IPS-15b (cell line): Measurements from ENCODE around the gene ZNF212.

Experiments
- H3K27me3 ChIP-seq: one replicate; pipeline ENCODE4 v1.6.1; 2013; ENCODE audit warnings: low read length; ENCODE audit not compliant: control insufficient read depth, insufficient read depth
- H3K36me3 ChIP-seq: one replicate; pipeline ENCODE4 v1.6.1; 2013; ENCODE audit warnings: low read length; ENCODE audit not compliant: control insufficient read depth, insufficient read depth
- H3K4me1 ChIP-seq: one replicate; pipeline ENCODE4 v1.6.1; 2013; ENCODE audit warnings: mild to moderate bottlenecking, low read length; ENCODE audit not compliant: control insufficient read depth, insufficient read depth
- H3K4me3 ChIP-seq: one replicate; pipeline ENCODE4 v1.5.1; 2013; ENCODE audit warnings: low read depth, low read length
- H3K9ac ChIP-seq: one replicate; pipeline ENCODE4 v1.6.1; 2013; ENCODE audit warnings: low read depth, mild to moderate bottlenecking, low read length
- H3K9me3 ChIP-seq: one replicate; pipeline ENCODE4 v1.6.1; 2013; ENCODE audit warnings: mild to moderate bottlenecking, low read length; ENCODE audit not compliant: control insufficient read depth, insufficient read depth

ZNF212 gene

GRCh38 chr7:149239345-149240143 lies at the start of gene ZNF212:
Gene ZNF212 (plus strand): TSS chr7:149239651. CDS start chr7:149239779, 128 bp downstream.
- H3K36me3 ChIP-seq: no peaks in the 10 kb centered on the region
- peak within 1 kb of the TSS; percentile 95 for H3K9ac ChIP-seq
- H3K4me3 ChIP-seq: peak within 1 kb of the TSS; percentile 97
- H3K4me1 ChIP-seq: peaks cover 5% of the 10 kb centered on the region
- peaks cover 13% of the 10 kb centered on the region for H3K27me3 ChIP-seq
- H3K9me3 ChIP-seq: no peaks in the 10 kb centered on the region

GRCh38 chr7:149191851-149192250 lies 47.6 kb upstream of the ZNF212 start:
- H3K9me3 ChIP-seq: no peaks in the 10 kb centered on the region
- no peak overlapping the region for H3K4me3 ChIP-seq
- no peaks in the 10 kb centered on the region for H3K4me1 ChIP-seq
- H3K27me3 ChIP-seq: no peaks in the 10 kb centered on the region
- no peak overlapping the region for H3K9ac ChIP-seq
- no peaks in the 10 kb centered on the region for H3K36me3 ChIP-seq

GRCh38 chr7:149194799-149195179 lies 44.7 kb upstream of the ZNF212 start:
- Histone ChIP-seq H3K27me3 (no peaks in the 10 kb centered on the region), H3K9ac (no peak overlapping the region), H3K4me1 (no peaks in the 10 kb centered on the region), H3K4me3 (peak overlapping the region; percentile 87), H3K36me3 (peaks cover 16% of the 10 kb centered on the region), H3K9me3 (no peaks in the 10 kb centered on the region)

- H3K4me1 ChIP-seq: no peaks in the 10 kb centered on the region
Measured at GRCh38 chr7:149195180-149196150, 44.0 kb upstream of the ZNF212 start, which contains the start of gene ZNF282. Gene ZNF282 (plus strand): TSS chr7:149195546. CDS start chr7:149195590, 44 bp downstream.

GRCh38 chr7:149196151-149196704 lies 43.2 kb upstream of the ZNF212 start:
- H3K27me3 ChIP-seq: no peaks in the 10 kb centered on the region
- H3K4me3 ChIP-seq: peak overlapping the region; percentile 87
- no peaks in the 10 kb centered on the region for H3K4me1 ChIP-seq
- no peaks in the 10 kb centered on the region for H3K9me3 ChIP-seq
- peaks cover 28% of the 10 kb centered on the region for H3K36me3 ChIP-seq
- H3K9ac ChIP-seq: peak overlapping the region; percentile 87

More at GRCh38 chr7:149195180-149196150, 44.0 kb upstream of the ZNF212 start, which contains the start of gene ZNF282:
- Histone ChIP-seq H3K36me3 (peaks cover 21% of the 10 kb centered on the region), H3K4me3 (peak within 1 kb of the TSS; percentile 87), H3K27me3 (no peaks in the 10 kb centered on the region), H3K9ac (peak within 1 kb of the TSS; percentile 87), H3K9me3 (no peaks in the 10 kb centered on the region)

GRCh38 chr7:149196705-149197171 lies 42.7 kb upstream of the ZNF212 start:
- Histone ChIP-seq H3K9ac (peak overlapping the region; percentile 87), H3K9me3 (no peaks in the 10 kb centered on the region), H3K27me3 (no peaks in the 10 kb centered on the region), H3K4me3 (peak overlapping the region; percentile 87), H3K36me3 (peaks cover 31% of the 10 kb centered on the region), H3K4me1 (no peaks in the 10 kb centered on the region)

- H3K36me3 ChIP-seq: peaks cover 33% of the 10 kb centered on the region
- H3K4me3 ChIP-seq: no peak overlapping the region
- H3K27me3 ChIP-seq: no peaks in the 10 kb centered on the region
- H3K9me3 ChIP-seq: no peaks in the 10 kb centered on the region
- no peak overlapping the region for H3K9ac ChIP-seq
- no peaks in the 10 kb centered on the region for H3K4me1 ChIP-seq
Measured at GRCh38 chr7:149197675-149198074, 41.8 kb upstream of the ZNF212 start.

- peaks cover 39% of the 10 kb centered on the region for H3K36me3 ChIP-seq
- H3K27me3 ChIP-seq: no peaks in the 10 kb centered on the region
Measured at GRCh38 chr7:149198161-149198816, 41.2 kb upstream of the ZNF212 start.

GRCh38 chr7:149199234-149199995 lies 40.0 kb upstream of the ZNF212 start:
- Histone ChIP-seq H3K4me1 (no peaks in the 10 kb centered on the region), H3K4me3 (no peak overlapping the region), H3K9ac (no peak overlapping the region), H3K9me3 (no peaks in the 10 kb centered on the region), H3K27me3 (no peaks in the 10 kb centered on the region), H3K36me3 (peaks cover 50% of the 10 kb centered on the region)

More at GRCh38 chr7:149198161-149198816, 41.2 kb upstream of the ZNF212 start:
- Histone ChIP-seq H3K9me3 (no peaks in the 10 kb centered on the region), H3K4me3 (no peak overlapping the region), H3K4me1 (no peaks in the 10 kb centered on the region), H3K9ac (no peak overlapping the region)

GRCh38 chr7:149202831-149203231 lies 36.6 kb upstream of the ZNF212 start:
- Histone ChIP-seq H3K9me3 (no peaks in the 10 kb centered on the region), H3K9ac (no peak overlapping the region), H3K36me3 (peaks cover 65% of the 10 kb centered on the region), H3K27me3 (no peaks in the 10 kb centered on the region), H3K4me1 (peaks cover 5% of the 10 kb centered on the region), H3K4me3 (no peak overlapping the region)
